H9 (cell line): Measurements from ENCODE around the gene TMEM161A. TPM values are rescaled to one million over a fixed set of nuclear protein-coding genes. Genes with fewer than 3 reads are reported as not detected.

ENCODE experiments used
- DNase-seq: peaks from one replicate; pipeline ENCODE4 v3.0.0-alpha.2; 2017
- H2AFZ ChIP-seq: one replicate; pipeline ENCODE4 v1.6.1; 2013; ENCODE audit warnings: mild to moderate bottlenecking, low read length, control low read depth, moderate library complexity
- H2AK5ac ChIP-seq: 2 replicates; pipeline ENCODE4 v1.6.1; 2013; ENCODE audit warnings: low read length, control low read depth, mixed read lengths; ENCODE audit not compliant: insufficient read length
- H2BK120ac ChIP-seq: one replicate; pipeline ENCODE4 v1.6.1; 2013; ENCODE audit warnings: low read depth, mild to moderate bottlenecking, low read length, control low read depth, inconsistent platforms; ENCODE audit not compliant: poor library complexity, severe bottlenecking
- H2BK12ac ChIP-seq: 2 replicates; pipeline ENCODE4 v1.6.1; 2013; ENCODE audit warnings: low read length, control low read depth, mixed read lengths, low read depth; ENCODE audit not compliant: insufficient read length
- H2BK15ac ChIP-seq: 2 replicates; pipeline ENCODE4 v1.6.1; 2013; ENCODE audit warnings: low read depth, low read length, control low read depth
- H2BK20ac ChIP-seq: one replicate; pipeline ENCODE4 v1.6.1; 2013; ENCODE audit warnings: low read depth, mild to moderate bottlenecking, low read length, control low read depth, inconsistent platforms; ENCODE audit not compliant: poor library complexity, severe bottlenecking
- H2BK5ac ChIP-seq: 2 replicates; pipeline ENCODE4 v1.6.1; 2013; ENCODE audit warnings: low read length, control low read depth, mixed read lengths; ENCODE audit not compliant: insufficient read length
- H3K14ac ChIP-seq: 2 replicates; pipeline ENCODE4 v1.6.1; 2013; ENCODE audit warnings: low read length, control low read depth; ENCODE audit not compliant: insufficient read depth
- H3K18ac ChIP-seq: 2 replicates; pipeline ENCODE4 v1.6.1; 2013; ENCODE audit warnings: low read depth, mild to moderate bottlenecking, mixed read lengths, low read length, control low read depth; ENCODE audit not compliant: insufficient read length
- H3K23ac ChIP-seq: 2 replicates; pipeline ENCODE4 v1.6.1; 2013; ENCODE audit warnings: low read length, control low read depth, mixed read lengths, low read depth; ENCODE audit not compliant: insufficient read length
- H3K23me2 ChIP-seq: 2 replicates; pipeline ENCODE4 v1.6.1; 2013; ENCODE audit warnings: low read depth, mild to moderate bottlenecking, mixed read lengths, low read length, control low read depth; ENCODE audit not compliant: insufficient read length, poor library complexity, severe bottlenecking
- H3K27ac ChIP-seq: 2 replicates; pipeline ENCODE4 v1.5.1; 2013; ENCODE audit warnings: low read length, control low read depth, mixed read lengths, low read depth; ENCODE audit not compliant: insufficient read length
- H3K27me3 ChIP-seq: 2 replicates; pipeline ENCODE4 v1.6.1; 2013; ENCODE audit warnings: low read length, control low read depth, inconsistent platforms; ENCODE audit not compliant: insufficient read depth
- H3K4ac ChIP-seq: 2 replicates; pipeline ENCODE4 v1.6.1; 2013; ENCODE audit warnings: low read depth, mild to moderate bottlenecking, control low read depth, inconsistent platforms, low read length, moderate library complexity
- H3K4me1 ChIP-seq: 2 replicates; pipeline ENCODE4 v1.6.1; 2013; ENCODE audit warnings: low read length, control low read depth, inconsistent platforms; ENCODE audit not compliant: insufficient read depth
- H3K4me2 ChIP-seq: 2 replicates; pipeline ENCODE4 v1.6.1; 2013; ENCODE audit warnings: low read length, control low read depth, mixed read lengths; ENCODE audit not compliant: insufficient read length, insufficient read depth
- H3K56ac ChIP-seq: 2 replicates; pipeline ENCODE4 v1.6.1; 2013; ENCODE audit warnings: low read depth, mild to moderate bottlenecking, mixed read lengths, low read length, control low read depth; ENCODE audit not compliant: insufficient read length
- H3K79me1 ChIP-seq: 2 replicates; pipeline ENCODE4 v1.6.1; 2013; ENCODE audit warnings: low read depth, mild to moderate bottlenecking, moderate library complexity, low read length, control low read depth, inconsistent platforms; ENCODE audit not compliant: insufficient read depth, poor library complexity, severe bottlenecking
- H3K79me2 ChIP-seq: 2 replicates; pipeline ENCODE4 v1.6.1; 2013; ENCODE audit warnings: low read length, control low read depth, inconsistent platforms; ENCODE audit not compliant: insufficient read depth
- H3K9ac ChIP-seq: 2 replicates; pipeline ENCODE4 v1.6.1; 2013; ENCODE audit warnings: low read length, control low read depth, mixed read lengths; ENCODE audit not compliant: insufficient read length; ENCODE audit errors: extremely low read depth
- H3K9me3 ChIP-seq: one replicate; pipeline ENCODE4 v1.6.1; 2013; ENCODE audit warnings: low read depth, low read length, inconsistent platforms; ENCODE audit not compliant: control insufficient read depth
- H3T11ph ChIP-seq: one replicate; pipeline ENCODE4 v1.6.1; 2013; ENCODE audit warnings: mild to moderate bottlenecking, low read length, control low read depth, inconsistent platforms
- H4K20me1 ChIP-seq: one replicate; pipeline ENCODE4 v1.6.1; 2013; ENCODE audit not compliant: control insufficient read depth, insufficient read length, insufficient read depth
- H4K5ac ChIP-seq: 2 replicates; pipeline ENCODE4 v1.6.1; 2013; ENCODE audit warnings: low read depth, mild to moderate bottlenecking, mixed read lengths, low read length, control low read depth; ENCODE audit not compliant: insufficient read length
- H4K8ac ChIP-seq: replicated peaks from 2 replicates; pipeline ENCODE4 v1.6.1; 2013; ENCODE audit warnings: low read length, control low read depth, mixed read lengths, low read depth; ENCODE audit not compliant: insufficient read length
- H4K91ac ChIP-seq: 2 replicates; pipeline ENCODE4 v1.6.1; 2013; ENCODE audit warnings: low read depth, mild to moderate bottlenecking, moderate library complexity, mixed read lengths, low read length, control low read depth; ENCODE audit not compliant: insufficient read length
- H3K27ac Mint-ChIP-seq, 3 experiments: 2 replicates in 2 of 3; 3 replicates in 1 of 3; pipeline ENCODE4 v1.8.0; 2020 to 2021; ENCODE audit warnings: mixed read lengths in 3 of 3, mild to moderate bottlenecking in 1 of 3, moderate library complexity in 1 of 3
- H3K27me3 Mint-ChIP-seq: 2 replicates; pipeline ENCODE4 v1.8.0; 2021; ENCODE audit warnings: low read depth, mild to moderate bottlenecking, moderate library complexity, mixed read lengths
- H3K36me3 Mint-ChIP-seq, 3 experiments: 2 replicates in 2 of 3; 3 replicates in 1 of 3; pipeline ENCODE4 v1.8.0; 2020 to 2021; ENCODE audit warnings: low read depth in 3 of 3, mixed read lengths in 3 of 3; ENCODE audit not compliant: insufficient read depth in 1 of 3
- H3K4me1 Mint-ChIP-seq, 2 experiments: 2 replicates each; pipeline ENCODE4 v1.8.0; 2020; ENCODE audit warnings: mixed read lengths in 2 of 2
- H3K4me3 Mint-ChIP-seq, 2 experiments: 2 replicates in 1 of 2; 3 replicates in 1 of 2; pipeline ENCODE4 v1.8.0; 2020 to 2021; ENCODE audit warnings: mild to moderate bottlenecking in 2 of 2, mixed read lengths in 2 of 2, moderate library complexity in 1 of 2
- H3K9me3 Mint-ChIP-seq, 2 experiments: 2 replicates in 1 of 2; 3 replicates in 1 of 2; pipeline ENCODE4 v1.8.0; 2020; ENCODE audit warnings: mild to moderate bottlenecking in 2 of 2, mixed read lengths in 2 of 2, moderate library complexity in 1 of 2
- WGBS: extraction: QIAGEN DNeasy Blood & Tissue Kit; methylation state at CpG from one replicate; pipeline ENCODE4 v1.1.7; 2013; ENCODE audit warnings: missing lambda C conversion rate, low lambda C conversion rate, mixed read lengths; ENCODE audit not compliant: insufficient read length; ENCODE audit errors: extremely low coverage; 5-methylcytosine and 5-hydroxymethylcytosine counted together
- total RNA-seq: library from RNA; stranded (reverse); gene quantifications from 2 replicates; pipeline ENCODE4 v1.2.1, GENCODE V29; 2021
- TF ChIP-seq, protein P1 (sequence below): fragments of 200-600 bp; sonication (generic); conservative IDR thresholded peaks from 3 replicates; pipeline ENCODE4 v1.8.0; 2021; ENCODE audit warnings: antibody characterized with exemption, mild to moderate bottlenecking

The TMEM161A gene
- total RNA-seq, 1 experiment from 2014 or later: 40.9 TPM

DNA sequence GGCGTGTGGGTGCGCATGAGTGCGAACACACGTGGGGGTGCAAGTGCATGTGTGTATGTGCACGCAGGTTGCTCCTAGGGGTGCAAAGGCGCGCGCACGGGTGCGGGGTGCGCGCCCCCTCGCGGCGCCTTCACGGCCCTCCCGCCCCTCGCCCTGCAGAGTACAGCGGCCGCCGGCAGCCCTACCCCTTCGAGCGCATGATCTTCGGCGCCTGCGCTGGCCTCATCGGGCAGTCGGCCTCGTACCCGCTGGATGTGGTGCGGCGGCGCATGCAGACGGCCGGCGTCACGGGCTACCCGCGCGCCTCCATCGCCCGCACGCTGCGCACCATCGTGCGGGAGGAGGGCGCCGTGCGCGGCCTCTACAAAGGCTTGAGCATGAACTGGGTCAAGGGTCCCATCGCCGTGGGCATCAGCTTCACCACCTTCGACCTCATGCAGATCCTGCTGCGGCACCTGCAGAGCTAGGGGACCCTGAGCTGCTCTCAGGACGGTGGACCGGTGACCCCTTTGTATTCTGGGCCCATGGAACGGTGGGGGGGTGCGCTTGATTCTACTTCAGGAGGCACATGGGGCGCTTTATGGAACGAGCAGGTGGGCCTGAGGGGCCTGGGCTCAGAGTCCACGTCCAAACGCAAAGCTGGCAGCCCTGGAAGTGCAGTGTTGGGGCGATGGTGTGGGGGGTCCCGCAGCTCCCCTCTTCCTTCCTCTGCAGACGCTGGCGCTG is 27.7 kb downstream of the TMEM161A start:
- no peaks in the 10 kb centered on the region for H4K20me1 ChIP-seq
- no peak overlapping the region for H2AFZ ChIP-seq
- H3K4me1 ChIP-seq: no peaks in the 10 kb centered on the region
- no peak overlapping the region for H4K5ac ChIP-seq
- Mint-ChIP-seq H3K9me3 (no peaks in the 10 kb centered on the region), H3K27me3 (peaks cover 46% of the 10 kb centered on the region), H3K4me3 (no peak overlapping the region; a peak in 1 of 5 replicates), H3K36me3 (peaks cover 0 to 7% (median 5%) of the 10 kb centered on the region in 3 experiments; a peak in 4 of 7 replicates), H3K27ac (no peak overlapping the region), H3K4me1 (peaks cover 24 to 36% of the 10 kb centered on the region in 2 experiments)
- no peaks in the 10 kb centered on the region for H3K9me3 ChIP-seq
- TF ChIP-seq, protein P1, sequence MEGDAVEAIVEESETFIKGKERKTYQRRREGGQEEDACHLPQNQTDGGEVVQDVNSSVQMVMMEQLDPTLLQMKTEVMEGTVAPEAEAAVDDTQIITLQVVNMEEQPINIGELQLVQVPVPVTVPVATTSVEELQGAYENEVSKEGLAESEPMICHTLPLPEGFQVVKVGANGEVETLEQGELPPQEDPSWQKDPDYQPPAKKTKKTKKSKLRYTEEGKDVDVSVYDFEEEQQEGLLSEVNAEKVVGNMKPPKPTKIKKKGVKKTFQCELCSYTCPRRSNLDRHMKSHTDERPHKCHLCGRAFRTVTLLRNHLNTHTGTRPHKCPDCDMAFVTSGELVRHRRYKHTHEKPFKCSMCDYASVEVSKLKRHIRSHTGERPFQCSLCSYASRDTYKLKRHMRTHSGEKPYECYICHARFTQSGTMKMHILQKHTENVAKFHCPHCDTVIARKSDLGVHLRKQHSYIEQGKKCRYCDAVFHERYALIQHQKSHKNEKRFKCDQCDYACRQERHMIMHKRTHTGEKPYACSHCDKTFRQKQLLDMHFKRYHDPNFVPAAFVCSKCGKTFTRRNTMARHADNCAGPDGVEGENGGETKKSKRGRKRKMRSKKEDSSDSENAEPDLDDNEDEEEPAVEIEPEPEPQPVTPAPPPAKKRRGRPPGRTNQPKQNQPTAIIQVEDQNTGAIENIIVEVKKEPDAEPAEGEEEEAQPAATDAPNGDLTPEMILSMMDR: peak; percentile 73
- H3K14ac ChIP-seq: no peak overlapping the region
- H2BK12ac ChIP-seq: no peak overlapping the region
- H3K27me3 ChIP-seq: no peaks in the 10 kb centered on the region
- H3K23me2 ChIP-seq: peaks cover 7% of the 10 kb centered on the region
- H2BK120ac ChIP-seq: no peak overlapping the region
- no peak overlapping the region for H3K4ac ChIP-seq
- no peak overlapping the region for H3K27ac ChIP-seq
- H3T11ph ChIP-seq: no peak overlapping the region
- no peak overlapping the region for H3K9ac ChIP-seq
- no peak overlapping the region for H2BK5ac ChIP-seq
- no peak overlapping the region for H3K4me2 ChIP-seq
- no peak overlapping the region for H2AK5ac ChIP-seq
- no peak overlapping the region for H3K23ac ChIP-seq
- DNase-seq: peak; percentile 69
- H3K56ac ChIP-seq: no peak overlapping the region
- H2BK20ac ChIP-seq: no peak overlapping the region
- H3K79me1 ChIP-seq: no peaks in the 10 kb centered on the region
- no peaks in the 10 kb centered on the region for H3K79me2 ChIP-seq
- no peak overlapping the region for H4K91ac ChIP-seq
- no peak overlapping the region for H3K18ac ChIP-seq
- H4K8ac ChIP-seq: no peak overlapping the region
- no CpG with 5 or more reads among the region's 66 CpGs for WGBS
- no peak overlapping the region for H2BK15ac ChIP-seq
